MCF 10A (cell line): Measurements from ENCODE around the gene MDC1. TPM values are rescaled to one million over a fixed set of nuclear protein-coding genes. Genes with fewer than 3 reads are reported as not detected.

ENCODE experiments used
- BruUV-seq: library from RNA; stranded (reverse); fragments of 400-500 nt; replicated peaks from 2 replicates; lab custom pipeline; 2021; lab: Mats Ljungman, UMichigan
- CTCF ChIA-PET: fragments of 300-600 bp; sonication (Branson Sonifier 250); formaldehyde crosslinking; extraction: SDS; loops from one replicate; lab custom pipeline; 2021; ENCODE audit warnings: antibody characterized with exemption, inconsistent platforms; lab: Yijun Ruan, JAX
- POLR2A ChIA-PET: fragments of 300-600, 350-650 bp; sonication (Branson Sonifier 250); formaldehyde crosslinking; extraction: SDS; loops from one replicate; lab custom pipeline; 2020; ENCODE audit warnings: antibody characterized with exemption, inconsistent platforms; lab: Yijun Ruan, JAX
- DNase-seq: peaks from one replicate; pipeline ENCODE4 v3.0.0-alpha.2; 2018; ENCODE audit not compliant: unreplicated experiment
- H3K27ac Mint-ChIP-seq: one replicate; pipeline ENCODE4 v1.8.0; 2022; ENCODE audit warnings: mild to moderate bottlenecking, low read depth, mixed read lengths; ENCODE audit not compliant: unreplicated experiment
- H3K27me3 Mint-ChIP-seq: one replicate; pipeline ENCODE4 v1.8.0; 2022; ENCODE audit warnings: mixed read lengths; ENCODE audit not compliant: insufficient read depth, unreplicated experiment
- H3K36me3 Mint-ChIP-seq: one replicate; pipeline ENCODE4 v1.8.0; 2022; ENCODE audit warnings: mild to moderate bottlenecking, moderate library complexity, mixed read lengths; ENCODE audit not compliant: insufficient read depth, unreplicated experiment
- H3K4me1 Mint-ChIP-seq: one replicate; pipeline ENCODE4 v1.8.0; 2022; ENCODE audit warnings: mixed read lengths; ENCODE audit not compliant: insufficient read depth, unreplicated experiment
- H3K4me3 Mint-ChIP-seq: one replicate; pipeline ENCODE4 v1.8.0; 2022; ENCODE audit warnings: mild to moderate bottlenecking, moderate library complexity, mixed read lengths; ENCODE audit not compliant: unreplicated experiment
- H3K9me3 Mint-ChIP-seq: one replicate; pipeline ENCODE4 v1.8.0; 2022; ENCODE audit warnings: mixed read lengths; ENCODE audit not compliant: unreplicated experiment
- intact Hi-C: fragments of 100-400 bp; cut with micrococcal nuclease; formaldehyde crosslinking; loops from 2 replicates; pipeline ENCODE4 v1.14.1; 2022
- total RNA-seq: library from RNA; stranded (reverse); gene quantifications from 2 replicates; pipeline ENCODE4 v1.2.3, GENCODE V29; 2022
- TF ChIP-seq, protein P1 (sequence below): fragments of 200-600 bp; IDR thresholded peaks from one replicate; pipeline ENCODE4 v1.8.0; 2022; ENCODE audit warnings: antibody characterized with exemption, mild to moderate bottlenecking; ENCODE audit not compliant: unreplicated experiment

MDC1 gene
- total RNA-seq, 1 experiment from 2014 or later, result 50.6 TPM

- ChIA-PET POLR2A (interaction anchor here (1.2 to 13.9 kb wide), 4 partner anchors 9 to 31 kb away, joined by 3 to 477 read pairs (median 7); partner anchors contain the start of genes MDC1, NRM and TUBB), CTCF (interaction anchor here (0.8 to 1.4 kb wide), 2 partner anchors 22 to 217 kb away, joined by 3 read pairs; no protein-coding TSS in a partner anchor)
- no peak for DNase-seq
- intact Hi-C loops, result no loop called here
- H3K27ac Mint-ChIP-seq, result no peak overlapping the region
- no TSS peak for BruUV-seq
- peaks cover 22% of the 10 kb centered on the region for H3K36me3 Mint-ChIP-seq
- peaks cover 6% of the 10 kb centered on the region for H3K4me1 Mint-ChIP-seq
- H3K4me3 Mint-ChIP-seq, result no peak overlapping the region
- TF ChIP-seq, protein P1, sequence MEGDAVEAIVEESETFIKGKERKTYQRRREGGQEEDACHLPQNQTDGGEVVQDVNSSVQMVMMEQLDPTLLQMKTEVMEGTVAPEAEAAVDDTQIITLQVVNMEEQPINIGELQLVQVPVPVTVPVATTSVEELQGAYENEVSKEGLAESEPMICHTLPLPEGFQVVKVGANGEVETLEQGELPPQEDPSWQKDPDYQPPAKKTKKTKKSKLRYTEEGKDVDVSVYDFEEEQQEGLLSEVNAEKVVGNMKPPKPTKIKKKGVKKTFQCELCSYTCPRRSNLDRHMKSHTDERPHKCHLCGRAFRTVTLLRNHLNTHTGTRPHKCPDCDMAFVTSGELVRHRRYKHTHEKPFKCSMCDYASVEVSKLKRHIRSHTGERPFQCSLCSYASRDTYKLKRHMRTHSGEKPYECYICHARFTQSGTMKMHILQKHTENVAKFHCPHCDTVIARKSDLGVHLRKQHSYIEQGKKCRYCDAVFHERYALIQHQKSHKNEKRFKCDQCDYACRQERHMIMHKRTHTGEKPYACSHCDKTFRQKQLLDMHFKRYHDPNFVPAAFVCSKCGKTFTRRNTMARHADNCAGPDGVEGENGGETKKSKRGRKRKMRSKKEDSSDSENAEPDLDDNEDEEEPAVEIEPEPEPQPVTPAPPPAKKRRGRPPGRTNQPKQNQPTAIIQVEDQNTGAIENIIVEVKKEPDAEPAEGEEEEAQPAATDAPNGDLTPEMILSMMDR, result no peak
- H3K27me3 Mint-ChIP-seq, result no peaks in the 10 kb centered on the region
- no peaks in the 10 kb centered on the region for H3K9me3 Mint-ChIP-seq
Observed at GRCh38 chr6:30700340-30700739, 16.7 kb downstream of the MDC1 start.

GRCh38 chr6:30696432-30696831 lies 20.6 kb downstream of the MDC1 start:
- intact Hi-C loops, result no loop called here
- BruUV-seq, result no TSS peak

GRCh38 chr6:30691208-30691847 lies 25.8 kb downstream of the MDC1 start:
- intact Hi-C loops, result no loop called here
- H3K27ac Mint-ChIP-seq, result peak overlapping the region; percentile 90
- no peaks in the 10 kb centered on the region for H3K36me3 Mint-ChIP-seq
- H3K9me3 Mint-ChIP-seq, result no peaks in the 10 kb centered on the region
- TF ChIP-seq, protein P1, result no peak
- H3K4me3 Mint-ChIP-seq, result peak overlapping the region; percentile 94
- no TSS peak for BruUV-seq
- H3K27me3 Mint-ChIP-seq, result no peaks in the 10 kb centered on the region
- ChIA-PET CTCF (interaction anchor here (0.6 to 5.5 kb wide), 6 partner anchors 12 to 150 kb away, joined by 3 to 62 read pairs (median 7); no protein-coding TSS in a partner anchor), POLR2A (interaction anchor here (0.6 to 13.9 kb wide), 19 partner anchors 8 to 710 kb away, joined by 3 to 477 read pairs (median 7); partner anchors contain the start of genes ABCF1, DHX16, MDC1 and MRPS18B)
- DNase-seq, result no peak
- peaks cover 39% of the 10 kb centered on the region for H3K4me1 Mint-ChIP-seq

More at GRCh38 chr6:30696432-30696831, 20.6 kb downstream of the MDC1 start:
- no peaks in the 10 kb centered on the region for H3K27me3 Mint-ChIP-seq
- ChIA-PET POLR2A (interaction anchor here (1.1 to 13.9 kb wide), 4 partner anchors 8 to 25 kb away, joined by 3 to 477 read pairs (median 18); partner anchors contain the start of genes MDC1 and TUBB), CTCF (interaction anchor here (0.5 to 1.8 kb wide), 4 partner anchors 12 to 297 kb away, joined by 3 to 12 read pairs (median 6); no protein-coding TSS in a partner anchor)
- H3K36me3 Mint-ChIP-seq, result peaks cover 5% of the 10 kb centered on the region
- peaks cover 12% of the 10 kb centered on the region for H3K4me1 Mint-ChIP-seq
- DNase-seq, result no peak
- no peaks in the 10 kb centered on the region for H3K9me3 Mint-ChIP-seq
- no peak overlapping the region for H3K4me3 Mint-ChIP-seq
- H3K27ac Mint-ChIP-seq, result no peak overlapping the region
- TF ChIP-seq, protein P1, result no peak
